ENCODE results near the gene TICRR. TPM values are rescaled to one million over a fixed set of nuclear protein-coding genes. Genes with fewer than 3 reads are reported as not detected.
"Not testable (repeated sequence)": the region's sequence is repeated elsewhere in the genome, so short reads cannot be mapped to it uniquely, and the experiment has no call there.

TICRR gene
- not detected for polyA plus RNA-seq

- peak within 1 kb of the TSS; percentile 82 to 95 (median 89) for H3K4me3 Mint-ChIP-seq
- H3K4me1 Mint-ChIP-seq = peaks cover 7 to 12% (median 11%) of the 10 kb centered on the region in 3 donors
- H3K36me3 Mint-ChIP-seq = peaks cover 2% of the 10 kb centered on the region
- H3K27me3 Mint-ChIP-seq = peaks cover 7% of the 10 kb centered on the region
- H3K27ac Mint-ChIP-seq = peak within 1 kb of the TSS; percentile 44 to 98 (median 61)
- no peaks in the 10 kb centered on the region for H3K9me3 Mint-ChIP-seq
Observed at GRCh38 chr15:89575146-89575655, at the start of gene TICRR. TSS of gene TICRR (plus strand) at chr15:89575469. CDS start at chr15:89575587, 118 bp downstream.

GRCh38 chr15:89526181-89526580 is 49.1 kb upstream of the TICRR start:
- Mint-ChIP-seq H3K36me3 (peaks cover 2% of the 10 kb centered on the region), H3K27ac (no peak overlapping the region), H3K9me3 (no peaks in the 10 kb centered on the region)

GRCh38 chr15:89526601-89527441 is 48.4 kb upstream of the TICRR start:
- H3K27ac Mint-ChIP-seq = peak overlapping the region in 1 of 3 donors; percentile 67
- no peaks in the 10 kb centered on the region for H3K9me3 Mint-ChIP-seq
- H3K4me3 Mint-ChIP-seq = no peak overlapping the region
- no peaks in the 10 kb centered on the region for H3K27me3 Mint-ChIP-seq
- peaks cover 0 to 7% (median 3%) of the 10 kb centered on the region in 3 donors for H3K4me1 Mint-ChIP-seq
- peaks cover 2% of the 10 kb centered on the region for H3K36me3 Mint-ChIP-seq

More at GRCh38 chr15:89526181-89526580, 49.1 kb upstream of the TICRR start:
- H3K4me3 Mint-ChIP-seq = no peak overlapping the region
- H3K27me3 Mint-ChIP-seq = peaks cover 2% of the 10 kb centered on the region
- H3K4me1 Mint-ChIP-seq = peaks cover 0 to 7% (median 3%) of the 10 kb centered on the region in 3 donors

- H3K36me3 Mint-ChIP-seq = peaks cover 2% of the 10 kb centered on the region
- H3K27ac Mint-ChIP-seq = no peak overlapping the region
- no peaks in the 10 kb centered on the region for H3K27me3 Mint-ChIP-seq
- no peak overlapping the region for H3K4me3 Mint-ChIP-seq
- no peaks in the 10 kb centered on the region for H3K4me1 Mint-ChIP-seq
- H3K9me3 Mint-ChIP-seq = peaks cover 0 to 3% (median under 1%) of the 10 kb centered on the region in 3 donors
Observed at GRCh38 chr15:89528757-89529352, 46.4 kb upstream of the TICRR start.

GRCh38 chr15:89530976-89531375 is 44.3 kb upstream of the TICRR start:
- Mint-ChIP-seq H3K27ac (no peak overlapping the region), H3K4me1 (peaks cover 0 to 2% (median 0%) of the 10 kb centered on the region in 3 donors), H3K4me3 (peak overlapping the region in 1 of 4 donors; percentile 25), H3K27me3 (peaks cover 2% of the 10 kb centered on the region), H3K36me3 (no peaks in the 10 kb centered on the region), H3K9me3 (peaks cover 0 to 5% (median 3%) of the 10 kb centered on the region in 3 donors)

- Mint-ChIP-seq H3K4me3 (no peak overlapping the region), H3K4me1 (peaks cover 0 to 2% (median 0%) of the 10 kb centered on the region in 3 donors), H3K27ac (no peak overlapping the region), H3K9me3 (peaks cover 0 to 5% (median 3%) of the 10 kb centered on the region in 3 donors), H3K36me3 (no peaks in the 10 kb centered on the region), H3K27me3 (peaks cover 4% of the 10 kb centered on the region)
Observed at GRCh38 chr15:89531796-89532537, 43.3 kb upstream of the TICRR start.

GRCh38 chr15:89533861-89534544 is 41.3 kb upstream of the TICRR start:
- Mint-ChIP-seq H3K4me3 (no peak overlapping the region), H3K36me3 (peaks cover 3% of the 10 kb centered on the region), H3K4me1 (peaks cover 0 to 2% (median 0%) of the 10 kb centered on the region in 3 donors), H3K27ac (no peak overlapping the region), H3K27me3 (peaks cover 6% of the 10 kb centered on the region), H3K9me3 (peaks cover 0 to 11% (median 8%) of the 10 kb centered on the region in 3 donors)

- H3K27ac Mint-ChIP-seq = no peak overlapping the region
Observed at GRCh38 chr15:89539027-89539426, 36.2 kb upstream of the TICRR start.

GRCh38 chr15:89542369-89542768 is 32.9 kb upstream of the TICRR start:
- Mint-ChIP-seq H3K4me3 (no peak overlapping the region), H3K9me3 (peaks cover 0 to 12% (median 6%) of the 10 kb centered on the region in 3 donors), H3K4me1 (no peaks in the 10 kb centered on the region), H3K36me3 (peaks cover 8% of the 10 kb centered on the region), H3K27ac (no peak overlapping the region), H3K27me3 (peaks cover 4% of the 10 kb centered on the region)

More at GRCh38 chr15:89539027-89539426, 36.2 kb upstream of the TICRR start:
- Mint-ChIP-seq H3K9me3 (peaks cover 0 to 12% (median 7%) of the 10 kb centered on the region in 3 donors), H3K4me1 (peaks cover 0 to 1% (median 0%) of the 10 kb centered on the region in 3 donors), H3K4me3 (no peak overlapping the region), H3K36me3 (peaks cover 5% of the 10 kb centered on the region), H3K27me3 (peaks cover 8% of the 10 kb centered on the region)

GRCh38 chr15:89543389-89543788 is 31.9 kb upstream of the TICRR start:
- H3K4me1 Mint-ChIP-seq = no peaks in the 10 kb centered on the region

GRCh38 chr15:89549138-89549537 is 26.1 kb upstream of the TICRR start:
- not testable (repeated sequence) for H3K4me3 Mint-ChIP-seq, H3K27ac Mint-ChIP-seq, H3K4me1 Mint-ChIP-seq, H3K36me3 Mint-ChIP-seq, H3K9me3 Mint-ChIP-seq, H3K27me3 Mint-ChIP-seq

More at GRCh38 chr15:89543389-89543788, 31.9 kb upstream of the TICRR start:
- H3K36me3 Mint-ChIP-seq = peaks cover 5% of the 10 kb centered on the region
- H3K27me3 Mint-ChIP-seq = peaks cover 2% of the 10 kb centered on the region
- no peak overlapping the region for H3K4me3 Mint-ChIP-seq
- no peak overlapping the region for H3K27ac Mint-ChIP-seq
- H3K9me3 Mint-ChIP-seq = peaks cover 0 to 8% (median 3%) of the 10 kb centered on the region in 3 donors

GRCh38 chr15:89550427-89550826 is 24.8 kb upstream of the TICRR start:
- Mint-ChIP-seq H3K27me3 (no peaks in the 10 kb centered on the region), H3K36me3 (peaks cover 3% of the 10 kb centered on the region), H3K27ac (no peak overlapping the region), H3K4me3 (no peak overlapping the region), H3K9me3 (peaks cover 0 to 6% (median 1%) of the 10 kb centered on the region in 3 donors), H3K4me1 (peaks cover 0 to 2% (median 0%) of the 10 kb centered on the region in 3 donors)

GRCh38 chr15:89551550-89551949 is 23.7 kb upstream of the TICRR start:
- no peak overlapping the region for H3K4me3 Mint-ChIP-seq
- peaks cover 2% of the 10 kb centered on the region for H3K36me3 Mint-ChIP-seq
- H3K27me3 Mint-ChIP-seq = no peaks in the 10 kb centered on the region
- H3K27ac Mint-ChIP-seq = no peak overlapping the region
- H3K4me1 Mint-ChIP-seq = peaks cover 0 to 2% (median 0%) of the 10 kb centered on the region in 3 donors
- H3K9me3 Mint-ChIP-seq = peaks cover 0 to 6% (median 1%) of the 10 kb centered on the region in 3 donors

GRCh38 chr15:89553632-89554031 is 21.6 kb upstream of the TICRR start:
- no peak overlapping the region for H3K27ac Mint-ChIP-seq
- H3K9me3 Mint-ChIP-seq = no peaks in the 10 kb centered on the region
- H3K4me1 Mint-ChIP-seq = peaks cover 0 to 1% (median 0%) of the 10 kb centered on the region in 3 donors
- no peak overlapping the region for H3K4me3 Mint-ChIP-seq
- no peaks in the 10 kb centered on the region for H3K27me3 Mint-ChIP-seq
- H3K36me3 Mint-ChIP-seq = no peaks in the 10 kb centered on the region

Data from IgD-negative memory B cell (primary cell).